ENCODE measurements around the gene FAM78B.

The FAM78B gene

DNA sequence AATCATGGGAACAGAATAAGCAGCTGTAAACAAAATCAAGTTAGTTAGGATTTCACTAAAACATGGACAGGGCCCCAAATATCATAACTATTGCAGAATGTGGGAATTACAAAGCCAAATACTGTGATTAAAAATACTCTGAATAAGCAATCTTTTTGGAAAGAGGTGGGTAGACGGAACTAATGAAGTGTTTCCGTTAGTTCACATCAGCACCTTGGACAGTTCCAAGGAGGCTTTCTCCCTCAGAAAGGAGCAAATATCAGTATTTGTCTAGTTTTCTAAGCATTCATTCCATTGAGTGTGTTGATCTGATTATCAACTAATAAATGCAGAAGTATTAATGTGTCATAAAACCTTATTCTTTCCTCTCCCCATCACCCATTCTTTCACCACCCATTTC lies 97.4 kb downstream of the FAM78B start:
- no peak for DNase-seq (ENCODE audit: low read depth)

- no peak for DNase-seq (ENCODE audit: low read depth)
Measured at GRCh38 chr1:166066107-166066506, 100.7 kb downstream of the FAM78B start.

- no peak for DNase-seq (ENCODE audit: low read depth)
Measured at GRCh38 chr1:166064951-166065350, 101.8 kb downstream of the FAM78B start.

GRCh38 chr1:166064313-166064926 lies 102.4 kb downstream of the FAM78B start:
- DNase-seq (ENCODE audit: low read depth), result no peak

- DNase-seq (ENCODE audit: low read depth), result no peak
Measured at GRCh38 chr1:166063701-166064100, 103.1 kb downstream of the FAM78B start.

- DNase-seq (ENCODE audit: low read depth), result no peak
Measured at GRCh38 chr1:166062421-166063070, 104.3 kb downstream of the FAM78B start.

- DNase-seq (ENCODE audit: low read depth), result no peak
Measured at GRCh38 chr1:166057650-166058049, 109.2 kb downstream of the FAM78B start.

DNA sequence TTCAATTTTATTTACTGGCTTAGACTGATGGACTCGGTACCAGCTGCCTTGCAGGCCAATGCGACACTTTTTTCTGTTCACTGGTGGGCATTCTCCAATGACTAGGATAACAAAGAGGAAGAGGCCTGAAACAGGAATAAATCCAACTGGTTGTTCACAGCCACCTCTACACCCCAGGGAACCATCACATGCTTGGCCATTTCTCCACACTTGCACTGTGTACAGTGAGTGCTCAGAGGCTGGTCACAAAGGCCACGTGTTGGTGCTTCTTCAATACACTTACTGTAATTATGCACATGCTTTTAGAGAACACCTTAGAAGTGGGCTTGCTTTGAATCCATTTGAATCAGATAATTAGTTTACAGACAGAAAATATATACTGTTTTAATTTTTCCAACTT lies 113.4 kb downstream of the FAM78B start:
- no peak for DNase-seq (ENCODE audit: low read depth)

DNA sequence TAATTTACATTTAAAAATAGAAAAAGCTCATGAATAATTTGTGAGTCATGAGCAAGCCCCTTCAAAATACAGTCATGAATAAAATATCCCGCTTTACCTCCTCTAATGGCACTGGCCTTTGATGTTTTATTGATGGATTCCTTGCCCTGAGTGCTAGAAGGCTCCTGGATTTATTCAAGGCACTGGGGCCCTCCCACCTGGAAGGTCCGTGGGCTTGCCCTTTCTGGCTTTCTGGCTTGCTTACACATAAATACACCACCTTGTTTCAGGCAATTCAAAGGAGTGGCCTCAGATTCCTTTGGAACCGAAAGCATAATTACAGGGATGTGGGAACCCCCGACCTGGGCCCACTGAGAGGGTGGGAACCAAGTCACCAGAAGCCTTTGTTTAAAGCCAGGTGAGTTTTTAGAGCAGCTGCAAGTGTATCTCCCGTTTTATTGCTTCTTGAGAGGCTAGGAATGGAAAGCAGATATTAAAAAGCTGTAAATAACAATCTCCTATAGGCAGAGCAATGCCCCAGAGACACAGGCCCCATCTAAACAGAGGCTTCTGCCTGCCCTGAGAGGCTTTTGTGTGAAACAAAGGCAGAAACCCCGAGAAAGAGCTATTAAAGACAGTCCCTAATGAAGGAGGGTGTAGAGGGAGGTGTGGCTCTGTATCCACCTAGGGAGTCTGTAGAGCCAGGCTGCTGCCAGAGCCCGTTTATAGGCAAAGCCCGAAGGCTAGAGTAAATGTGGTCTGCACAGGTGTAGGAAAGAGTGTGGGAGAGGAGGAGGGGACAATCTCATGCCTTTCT lies 126.4 kb downstream of the FAM78B start:
- no peak for DNase-seq (ENCODE audit: low read depth)

- no peak for DNase-seq (ENCODE audit: low read depth)
Measured at GRCh38 chr1:166039436-166040201, 127.2 kb downstream of the FAM78B start.

GRCh38 chr1:166036092-166036491 lies 130.7 kb downstream of the FAM78B start:
- DNase-seq (ENCODE audit: low read depth), result no peak

DNA sequence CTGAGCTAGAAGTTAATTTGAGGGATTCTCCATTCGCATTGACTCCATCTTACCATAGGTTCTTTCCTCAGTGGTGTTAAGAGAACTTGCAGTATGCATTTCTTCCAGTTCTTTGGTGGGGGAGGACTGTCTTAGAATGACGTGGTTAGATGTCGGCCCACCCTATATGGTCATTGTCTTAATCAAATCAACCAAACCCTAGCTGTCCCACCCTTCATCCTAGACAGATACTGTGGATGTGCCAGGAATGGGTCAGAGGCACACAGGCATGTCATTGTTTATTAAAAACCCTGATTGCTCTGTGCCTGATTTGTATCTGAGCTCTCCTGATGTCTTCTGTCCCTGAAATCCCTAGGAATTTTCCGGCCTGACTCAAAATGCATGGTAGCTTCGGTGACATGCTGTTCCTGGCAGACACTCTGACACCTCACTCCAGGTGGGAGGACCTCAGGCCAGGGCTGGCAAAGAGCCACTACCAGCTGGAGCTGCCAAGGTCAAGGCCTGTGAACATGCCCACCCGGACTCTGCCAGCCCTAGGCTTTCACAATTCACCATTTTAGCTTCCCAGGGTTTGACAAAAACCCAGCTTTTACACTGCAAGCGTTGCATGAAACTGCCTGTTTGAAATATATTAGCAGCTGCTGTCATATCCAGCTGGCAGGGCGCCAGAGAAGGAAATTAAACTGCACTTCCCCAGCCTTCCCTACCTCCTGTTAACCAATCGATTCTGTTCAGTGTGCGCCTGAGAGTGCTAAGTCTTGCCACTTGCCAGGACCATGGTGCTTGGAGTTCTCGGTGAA lies 134.0 kb downstream of the FAM78B start:
- DNase-seq (ENCODE audit: low read depth), result no peak

GRCh38 chr1:166031932-166032571 lies 134.7 kb downstream of the FAM78B start:
- no peak for DNase-seq (ENCODE audit: low read depth)

GRCh38 chr1:166029196-166029945 lies 137.4 kb downstream of the FAM78B start:
- no peak for DNase-seq (ENCODE audit: low read depth)

GRCh38 chr1:166026555-166026954 lies 140.2 kb downstream of the FAM78B start:
- no peak for DNase-seq (ENCODE audit: low read depth)

DNA sequence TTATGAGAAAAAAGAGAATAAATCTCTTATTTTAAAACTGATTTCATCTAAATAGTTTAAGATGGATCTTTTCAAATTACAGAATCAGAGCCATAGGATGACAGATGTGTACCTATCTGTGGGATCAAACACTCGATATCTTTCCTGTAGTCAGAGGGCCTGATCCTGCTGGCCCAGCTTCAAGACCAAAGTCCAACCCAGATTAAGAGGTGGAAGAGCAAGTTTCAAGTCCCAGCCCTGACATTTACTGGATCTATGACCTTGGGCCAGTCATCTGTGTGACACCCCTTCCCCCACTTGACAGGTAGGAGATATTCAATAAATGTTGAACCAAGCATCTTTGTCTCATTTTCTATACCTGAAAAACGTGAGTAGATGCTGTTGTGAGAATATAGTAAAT lies 140.7 kb downstream of the FAM78B start:
- no peak for DNase-seq (ENCODE audit: low read depth)

DNA sequence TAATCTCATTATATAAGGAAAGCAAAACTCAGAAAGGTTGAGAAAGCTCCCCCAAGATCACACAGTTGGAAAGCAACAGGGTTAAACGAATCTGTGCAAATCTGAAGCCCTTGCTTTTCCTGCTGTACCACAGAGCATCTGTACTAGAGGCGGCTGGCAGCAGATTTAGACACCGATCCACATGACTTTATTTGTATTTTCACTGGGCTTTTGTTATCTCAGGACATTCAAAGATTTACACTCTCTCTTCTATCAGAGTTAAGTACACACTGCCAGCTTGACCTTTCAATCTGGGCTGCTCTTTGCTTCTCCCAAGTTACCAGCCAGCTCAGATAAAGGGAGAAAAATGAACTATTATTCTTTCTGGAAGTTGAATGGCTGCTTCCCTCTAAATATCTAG lies 146.6 kb downstream of the FAM78B start:
- DNase-seq (ENCODE audit: low read depth), result no peak
